Hepatocyte (in vitro differentiated cells): ENCODE measurements around the gene HSDL2. TPM values are rescaled to one million over a fixed set of nuclear protein-coding genes. Genes with fewer than 3 reads are reported as not detected.

ENCODE experiments used
- DNase-seq: peaks from one replicate; pipeline ENCODE4 v3.0.0-alpha.2; 2016; ENCODE audit warnings: low spot score
- H2AFZ ChIP-seq: fragments of 200-600 bp; sonication (generic); 2 replicates; pipeline ENCODE4 v1.6.0; 2016; ENCODE audit warnings: antibody characterized with exemption, mild to moderate bottlenecking
- H3K27ac ChIP-seq: fragments of 200-600 bp; sonication (generic); 2 replicates; pipeline ENCODE4 v1.5.1; 2016; ENCODE audit warnings: mild to moderate bottlenecking
- H3K27me3 ChIP-seq: fragments of 200-600 bp; sonication (generic); 2 replicates; pipeline ENCODE4 v1.6.1; 2016
- H3K36me3 ChIP-seq: fragments of 200-600 bp; sonication (generic); replicated peaks from 2 replicates; pipeline ENCODE4 v1.5.1; 2016; ENCODE audit warnings: low read depth; ENCODE audit not compliant: insufficient read depth
- H3K4me1 ChIP-seq: fragments of 200-600 bp; sonication (generic); 2 replicates; pipeline ENCODE4 v1.5.1; 2016; ENCODE audit warnings: mild to moderate bottlenecking, moderate library complexity; ENCODE audit not compliant: insufficient read depth
- H3K4me2 ChIP-seq: fragments of 200-600 bp; sonication (generic); 2 replicates; pipeline ENCODE4 v1.6.0; 2016
- H3K4me3 ChIP-seq: fragments of 200-600 bp; sonication (generic); 2 replicates; pipeline ENCODE4 v1.5.1; 2016; ENCODE audit warnings: mild to moderate bottlenecking
- H3K79me2 ChIP-seq: fragments of 200-600 bp; sonication (generic); 2 replicates; pipeline ENCODE4 v1.6.0; 2017; ENCODE audit warnings: mild to moderate bottlenecking
- H3K9me2 ChIP-seq: fragments of 200-600 bp; sonication (generic); replicated peaks from 2 replicates; pipeline ENCODE4 v1.6.0; 2017; ENCODE audit warnings: mild to moderate bottlenecking; ENCODE audit not compliant: insufficient read depth
- H3K9me3 ChIP-seq: fragments of 200-600 bp; sonication (generic); 2 replicates; pipeline ENCODE4 v1.5.1; 2016; ENCODE audit warnings: low read depth, mild to moderate bottlenecking
- H4K20me1 ChIP-seq: fragments of 200-600 bp; sonication (generic); 2 replicates; pipeline ENCODE4 v1.6.0; 2016; ENCODE audit warnings: mild to moderate bottlenecking; ENCODE audit not compliant: insufficient read depth, poor library complexity, severe bottlenecking
- CTCF ChIP-seq: fragments of 200-600 bp; sonication (generic); IDR thresholded peaks from 2 replicates; pipeline ENCODE4 v1.5.1; 2016; ENCODE audit warnings: antibody characterized with exemption, mild to moderate bottlenecking; ENCODE audit not compliant: poor library complexity
- EZH2 ChIP-seq: fragments of 200-600 bp; sonication (generic); IDR thresholded peaks from 2 replicates; pipeline ENCODE4 v1.6.1; 2016; ENCODE audit warnings: antibody characterized with exemption, mild to moderate bottlenecking, borderline replicate concordance
- EZH2phosphoT487 ChIP-seq: fragments of 200-600 bp; sonication (generic); IDR thresholded peaks from one replicate; pipeline ENCODE4 v1.6.1; 2018; ENCODE audit warnings: antibody characterized with exemption, mild to moderate bottlenecking, low read depth, moderate library complexity; ENCODE audit not compliant: unreplicated experiment, severe bottlenecking
- WGBS: methylation state at CpG from one replicate; pipeline ENCODE4 v1.1.6; 2016; ENCODE audit warnings: low lambda C conversion rate; ENCODE audit errors: missing lambda C conversion rate; 5-methylcytosine and 5-hydroxymethylcytosine counted together
- polyA plus RNA-seq: library from polyadenylated mRNA; unstranded; fragments of >200 nt; fragmentation: Nextera tagmentation; extraction: Ambion mirVana; gene quantifications from 2 replicates; pipeline ENCODE4 v1.2.1, GENCODE V29; 2016
- total RNA-seq: library from RNA; depleted of rRNA; stranded (reverse); fragments of >200 nt; gene quantifications from 2 replicates; pipeline ENCODE4 v1.2.3, GENCODE V29; 2014

The HSDL2 gene
- total and polyA plus RNA-seq, 2 experiments from 2014 or later = 50.0 to 97.3 TPM

- peak overlapping the region; percentile 77 for H3K4me3 ChIP-seq
- H3K4me2 ChIP-seq = peak overlapping the region; percentile 78
- WGBS = 18% methylated on average over 8 of the region's 8 CpGs
- peaks cover 25% of the 10 kb centered on the region for H4K20me1 ChIP-seq
- no peaks in the 10 kb centered on the region for H3K9me3 ChIP-seq
- TF ChIP-seq EZH2phosphoT487 (no peak), EZH2 (no peak), CTCF (no peak)
- no peaks in the 10 kb centered on the region for H3K27me3 ChIP-seq
- peak overlapping the region; percentile 67 for H2AFZ ChIP-seq
- DNase-seq = peak; percentile 36
- peaks cover 19% of the 10 kb centered on the region for H3K4me1 ChIP-seq
- peak overlapping the region; percentile 98 for H3K27ac ChIP-seq
- no peaks in the 10 kb centered on the region for H3K36me3 ChIP-seq
- peaks cover 32% of the 10 kb centered on the region for H3K79me2 ChIP-seq
- no peaks in the 10 kb centered on the region for H3K9me2 ChIP-seq
Measured at GRCh38 chr9:112334432-112334841, 45.5 kb upstream of the HSDL2 start.

- H3K27me3 ChIP-seq = no peaks in the 10 kb centered on the region
- DNase-seq = peak; percentile 29
- H3K9me3 ChIP-seq = no peaks in the 10 kb centered on the region
- peaks cover 13% of the 10 kb centered on the region for H3K4me1 ChIP-seq
- H3K36me3 ChIP-seq = no peaks in the 10 kb centered on the region
- TF ChIP-seq EZH2phosphoT487 (no peak), EZH2 (no peak), CTCF (no peak)
- H3K27ac ChIP-seq = peak overlapping the region; percentile 78
- no peaks in the 10 kb centered on the region for H4K20me1 ChIP-seq
- WGBS = 26% methylated on average over 1 of the region's 1 CpG
- no peak overlapping the region for H2AFZ ChIP-seq
- H3K9me2 ChIP-seq = no peaks in the 10 kb centered on the region
- peaks cover 1% of the 10 kb centered on the region for H3K79me2 ChIP-seq
- H3K4me2 ChIP-seq = peak overlapping the region; percentile 59
- H3K4me3 ChIP-seq = no peak overlapping the region
Measured at GRCh38 chr9:112337547-112337946, 42.4 kb upstream of the HSDL2 start.

- Histone ChIP-seq H3K27me3 (no peaks in the 10 kb centered on the region), H3K9me2 (no peaks in the 10 kb centered on the region), H3K9me3 (no peaks in the 10 kb centered on the region), H3K79me2 (no peaks in the 10 kb centered on the region), H3K4me2 (no peak overlapping the region), H2AFZ (no peak overlapping the region), H3K4me1 (peaks cover 13% of the 10 kb centered on the region), H3K36me3 (no peaks in the 10 kb centered on the region), H3K4me3 (no peak overlapping the region), H3K27ac (peak overlapping the region; percentile 78), H4K20me1 (no peaks in the 10 kb centered on the region)
- no peak for TF ChIP-seq EZH2
- TF ChIP-seq CTCF = no peak
- TF ChIP-seq EZH2phosphoT487 = no peak
- peak; percentile 41 for DNase-seq
- 47% methylated on average over 3 of the region's 3 CpGs for WGBS
Measured at GRCh38 chr9:112338561-112338960, 41.3 kb upstream of the HSDL2 start.

GRCh38 chr9:112339886-112340285 is 40.0 kb upstream of the HSDL2 start:
- Histone ChIP-seq H3K4me3 (no peak overlapping the region), H3K9me2 (no peaks in the 10 kb centered on the region), H3K79me2 (no peaks in the 10 kb centered on the region), H4K20me1 (no peaks in the 10 kb centered on the region), H3K4me2 (no peak overlapping the region), H3K9me3 (no peaks in the 10 kb centered on the region), H3K27ac (no peak overlapping the region), H3K27me3 (no peaks in the 10 kb centered on the region), H3K36me3 (no peaks in the 10 kb centered on the region), H3K4me1 (peaks cover 13% of the 10 kb centered on the region), H2AFZ (no peak overlapping the region)
- TF ChIP-seq EZH2phosphoT487 = no peak
- TF ChIP-seq EZH2 = no peak
- no peak for TF ChIP-seq CTCF
- WGBS = 93% methylated on average over 3 of the region's 3 CpGs
- no peak for DNase-seq
